ENCODE data around the gene FSTL4. TPM values are rescaled to one million over a fixed set of nuclear protein-coding genes. Genes with fewer than 3 reads are reported as not detected.

Gene FSTL4
- total RNA-seq, 2 donors from 2014 or later: not detected

- no peaks in the 10 kb centered on the region for H3K9me3 ChIP-seq
- TF ChIP-seq CTCF (IDR thresholded peaks at IDR 0.05): no peak
- DNase-seq (ENCODE audit: low spot score): no peak
- no peak overlapping the region for H3K4me3 ChIP-seq
- no peaks in the 10 kb centered on the region for H3K27me3 ChIP-seq
- H3K27ac ChIP-seq: no peak overlapping the region
- H3K4me1 ChIP-seq: no peaks in the 10 kb centered on the region
- H3K36me3 ChIP-seq: no peaks in the 10 kb centered on the region
Observed at GRCh38 chr5:133415906-133416305, 196.4 kb downstream of the FSTL4 start.

DNA sequence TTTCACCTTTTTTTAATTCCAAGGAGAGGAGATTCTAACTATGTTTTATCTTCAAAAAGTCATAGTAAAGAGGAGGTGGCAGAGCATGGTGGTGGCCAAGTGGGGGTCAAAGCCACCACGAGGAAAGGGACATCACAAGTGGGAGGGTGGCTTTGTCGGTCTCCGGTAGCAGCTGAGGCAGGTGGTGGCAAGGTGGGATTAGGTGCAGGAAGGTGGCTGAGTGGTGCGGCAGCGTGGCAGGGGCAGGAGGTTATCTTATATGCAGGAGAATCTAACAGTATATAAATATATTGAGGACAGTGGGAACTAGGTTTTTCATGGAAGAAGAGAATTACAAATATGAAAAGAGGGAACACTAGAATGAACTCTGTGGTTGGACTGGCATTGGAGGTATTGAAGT is 196.8 kb downstream of the FSTL4 start:
- H3K27ac ChIP-seq: no peak overlapping the region
- no peaks in the 10 kb centered on the region for H3K9me3 ChIP-seq
- TF ChIP-seq CTCF (IDR thresholded peaks at IDR 0.05): no peak
- H3K36me3 ChIP-seq: no peaks in the 10 kb centered on the region
- no peak for DNase-seq (ENCODE audit: low spot score)
- H3K4me1 ChIP-seq: no peaks in the 10 kb centered on the region
- no peak overlapping the region for H3K4me3 ChIP-seq
- H3K27me3 ChIP-seq: no peaks in the 10 kb centered on the region

DNA sequence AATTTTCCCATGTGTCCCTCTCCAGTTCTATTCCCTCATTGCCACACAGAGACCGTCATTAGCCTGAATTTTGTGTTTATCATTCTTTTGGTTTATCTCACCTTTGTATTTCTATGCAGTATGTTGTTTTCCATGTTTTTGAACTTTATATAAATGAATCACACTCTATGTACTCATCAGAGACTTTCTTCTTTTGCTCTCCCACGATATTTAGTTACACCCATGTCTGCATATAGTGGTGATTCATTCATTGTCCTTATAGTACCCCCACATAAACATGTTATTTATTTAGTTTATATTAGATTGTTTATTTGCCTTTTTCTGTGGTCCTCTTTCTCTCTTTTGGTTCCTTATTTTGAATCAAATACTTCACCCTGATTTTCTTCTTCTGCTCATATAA is 199.7 kb downstream of the FSTL4 start:
- no peaks in the 10 kb centered on the region for H3K36me3 ChIP-seq
- no peak overlapping the region for H3K4me3 ChIP-seq
- no peak for TF ChIP-seq CTCF (IDR thresholded peaks at IDR 0.05)
- no peaks in the 10 kb centered on the region for H3K9me3 ChIP-seq
- no peaks in the 10 kb centered on the region for H3K4me1 ChIP-seq
- no peak overlapping the region for H3K27ac ChIP-seq
- no peaks in the 10 kb centered on the region for H3K27me3 ChIP-seq
- no peak for DNase-seq (ENCODE audit: low spot score)

DNA sequence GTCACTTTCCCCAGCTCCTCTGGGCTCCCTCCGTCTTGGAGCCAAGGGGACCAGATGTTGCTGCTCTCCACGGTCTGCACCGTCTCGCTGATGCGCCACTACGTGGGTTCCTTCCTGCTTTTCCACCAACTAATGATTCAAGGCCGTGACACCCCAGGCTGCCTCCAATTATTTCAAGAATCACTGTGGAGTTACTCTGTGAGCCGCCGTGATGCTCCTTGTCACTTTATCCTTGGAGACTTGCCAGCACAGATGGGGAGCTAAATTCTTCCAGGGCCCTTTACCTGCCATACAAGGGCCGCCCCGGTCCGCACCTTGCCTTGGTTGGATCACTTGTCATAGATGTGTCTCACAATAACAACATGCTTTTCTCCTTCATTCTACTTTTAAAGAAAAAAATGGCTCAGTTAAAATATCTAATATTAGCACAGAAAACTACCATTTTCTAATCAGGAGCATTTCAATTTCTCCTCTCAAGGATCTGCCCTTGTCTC is 202.0 kb downstream of the FSTL4 start:
- no peaks in the 10 kb centered on the region for H3K36me3 ChIP-seq
- TF ChIP-seq CTCF (IDR thresholded peaks at IDR 0.05): no peak
- H3K4me3 ChIP-seq: no peak overlapping the region
- no peaks in the 10 kb centered on the region for H3K4me1 ChIP-seq
- no peaks in the 10 kb centered on the region for H3K27me3 ChIP-seq
- no peak overlapping the region for H3K27ac ChIP-seq
- no peaks in the 10 kb centered on the region for H3K9me3 ChIP-seq
- no peak for DNase-seq (ENCODE audit: low spot score)

DNA sequence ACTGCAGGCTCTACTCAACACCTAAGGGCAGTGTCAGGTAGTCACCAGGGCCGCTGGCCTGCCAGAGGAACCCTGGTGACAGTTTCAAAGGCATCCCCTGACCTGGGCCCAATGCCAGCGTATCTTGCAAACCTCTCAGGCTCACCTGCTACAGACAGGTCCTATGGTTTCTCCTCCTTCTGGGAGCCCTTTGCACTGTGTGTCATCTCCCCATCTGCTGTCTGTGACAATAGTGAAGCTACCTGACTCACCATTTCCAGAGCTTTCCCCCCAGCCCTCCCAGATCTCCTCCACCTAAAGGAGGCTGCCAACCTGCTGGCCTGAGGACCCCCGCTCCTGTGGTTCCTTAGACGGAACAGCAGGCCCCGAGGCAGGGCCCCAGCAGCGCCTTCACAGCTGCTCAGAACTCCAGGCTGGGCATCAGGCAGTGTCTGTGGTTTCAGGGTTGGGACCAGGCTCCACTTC is 203.1 kb downstream of the FSTL4 start:
- no peak for DNase-seq (ENCODE audit: low spot score)
- no peaks in the 10 kb centered on the region for H3K4me1 ChIP-seq
- H3K36me3 ChIP-seq: no peaks in the 10 kb centered on the region
- H3K27me3 ChIP-seq: no peaks in the 10 kb centered on the region
- no peak overlapping the region for H3K27ac ChIP-seq
- no peaks in the 10 kb centered on the region for H3K9me3 ChIP-seq
- no peak for TF ChIP-seq CTCF (IDR thresholded peaks at IDR 0.05)
- no peak overlapping the region for H3K4me3 ChIP-seq

- H3K27ac ChIP-seq: no peak overlapping the region
- no peak for TF ChIP-seq CTCF (IDR thresholded peaks at IDR 0.05)
- no peaks in the 10 kb centered on the region for H3K27me3 ChIP-seq
- no peak for DNase-seq (ENCODE audit: low spot score)
- H3K9me3 ChIP-seq: no peaks in the 10 kb centered on the region
- no peaks in the 10 kb centered on the region for H3K36me3 ChIP-seq
- H3K4me3 ChIP-seq: no peak overlapping the region
- no peaks in the 10 kb centered on the region for H3K4me1 ChIP-seq
Observed at GRCh38 chr5:133408322-133408721, 204.0 kb downstream of the FSTL4 start.
